ENCODE data around the gene CAMTA1.

Gene CAMTA1

DNA sequence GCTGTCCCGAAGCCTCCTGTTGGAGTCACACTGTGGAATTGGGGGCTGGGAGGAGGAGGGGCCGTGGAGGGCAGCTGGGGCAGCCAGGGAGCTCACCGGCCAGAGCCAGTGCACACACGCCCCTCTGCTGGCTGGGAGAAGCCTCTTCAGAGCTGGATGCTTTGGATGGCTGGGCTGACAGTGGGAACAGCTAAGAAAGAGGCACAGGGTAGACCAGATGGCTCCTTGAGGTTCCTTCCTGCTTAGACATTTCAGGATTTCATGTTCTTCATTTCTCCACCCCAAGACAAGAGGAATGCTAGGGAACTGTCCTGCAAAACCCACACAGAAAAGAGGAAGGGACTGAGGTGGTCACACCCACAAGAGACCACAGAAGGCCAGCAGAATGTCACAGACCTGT lies 731.1 kb downstream of the CAMTA1 start:
- DNase-seq: no peak

DNA sequence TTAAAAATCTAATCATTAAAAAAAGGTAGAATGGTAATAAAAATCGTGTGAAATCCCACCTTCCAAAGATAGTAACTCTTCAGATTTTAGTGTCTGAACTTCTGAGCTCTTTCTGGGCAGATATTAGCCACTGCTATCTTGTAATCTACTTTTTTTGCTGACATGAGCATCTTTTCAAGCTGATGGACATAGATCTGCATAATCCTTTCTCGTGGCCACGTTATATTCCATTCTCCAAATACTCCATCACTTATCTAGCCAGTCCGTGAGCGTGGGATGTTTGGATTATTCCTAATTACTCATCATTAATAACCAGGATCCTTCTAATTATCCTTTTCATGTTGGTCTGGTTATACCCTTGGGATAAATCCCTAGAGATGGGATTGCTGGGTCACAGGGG lies 731.7 kb downstream of the CAMTA1 start:
- DNase-seq: no peak

DNA sequence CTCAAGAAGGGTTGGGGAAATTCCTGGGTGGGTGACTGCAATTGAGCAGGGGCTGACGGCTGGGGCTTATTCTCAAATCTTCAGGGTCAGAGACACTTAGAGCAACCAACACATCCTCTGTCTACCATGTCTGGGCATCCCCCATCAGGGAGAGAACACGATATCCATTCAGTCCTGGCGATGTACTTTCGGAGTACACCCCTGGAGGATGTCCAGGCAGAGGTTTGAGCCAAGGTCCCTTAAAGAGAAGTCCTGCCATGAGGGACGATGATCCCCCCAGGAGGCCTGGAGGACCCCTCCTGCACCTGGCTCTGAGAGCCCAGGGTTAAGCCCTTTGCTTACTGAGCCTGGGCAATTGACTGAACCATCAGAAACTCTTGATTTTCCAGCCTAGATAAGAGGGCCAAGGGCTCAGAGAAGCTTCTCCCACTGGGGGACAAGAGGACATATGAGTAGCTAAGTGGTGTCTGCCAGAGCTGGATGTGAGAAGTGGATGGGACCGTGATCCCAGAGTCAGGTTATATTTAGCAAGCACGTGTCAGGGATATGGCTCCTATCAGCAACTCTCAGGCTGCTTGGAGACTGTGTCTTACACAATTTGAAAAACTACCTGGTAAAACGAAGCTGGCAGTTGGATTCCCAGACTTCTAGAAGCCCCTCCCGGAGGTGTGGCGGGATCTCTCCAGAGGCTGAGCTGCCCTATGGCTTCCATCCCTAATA lies 732.5 kb downstream of the CAMTA1 start:
- no peak for DNase-seq

DNA sequence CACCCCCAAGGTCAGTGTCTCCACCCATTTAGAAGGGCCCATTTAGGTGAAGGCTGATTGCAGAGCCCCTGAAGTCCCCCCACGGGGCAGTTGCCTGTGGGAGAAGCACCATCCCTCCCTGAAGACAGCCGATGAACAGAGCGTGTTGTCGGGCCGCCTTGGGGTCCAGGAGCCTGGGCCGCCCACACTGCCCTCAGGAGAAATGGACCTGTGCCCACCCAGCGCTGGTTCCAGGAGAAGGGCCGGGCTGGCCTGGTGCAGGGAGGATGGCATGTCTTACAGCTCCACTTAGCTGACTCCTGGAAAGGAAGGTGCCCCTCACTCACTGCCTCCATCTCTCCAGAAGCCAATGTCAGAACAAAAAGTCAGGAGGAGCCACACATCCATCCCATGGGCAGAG lies 733.2 kb downstream of the CAMTA1 start:
- no peak for DNase-seq

DNA sequence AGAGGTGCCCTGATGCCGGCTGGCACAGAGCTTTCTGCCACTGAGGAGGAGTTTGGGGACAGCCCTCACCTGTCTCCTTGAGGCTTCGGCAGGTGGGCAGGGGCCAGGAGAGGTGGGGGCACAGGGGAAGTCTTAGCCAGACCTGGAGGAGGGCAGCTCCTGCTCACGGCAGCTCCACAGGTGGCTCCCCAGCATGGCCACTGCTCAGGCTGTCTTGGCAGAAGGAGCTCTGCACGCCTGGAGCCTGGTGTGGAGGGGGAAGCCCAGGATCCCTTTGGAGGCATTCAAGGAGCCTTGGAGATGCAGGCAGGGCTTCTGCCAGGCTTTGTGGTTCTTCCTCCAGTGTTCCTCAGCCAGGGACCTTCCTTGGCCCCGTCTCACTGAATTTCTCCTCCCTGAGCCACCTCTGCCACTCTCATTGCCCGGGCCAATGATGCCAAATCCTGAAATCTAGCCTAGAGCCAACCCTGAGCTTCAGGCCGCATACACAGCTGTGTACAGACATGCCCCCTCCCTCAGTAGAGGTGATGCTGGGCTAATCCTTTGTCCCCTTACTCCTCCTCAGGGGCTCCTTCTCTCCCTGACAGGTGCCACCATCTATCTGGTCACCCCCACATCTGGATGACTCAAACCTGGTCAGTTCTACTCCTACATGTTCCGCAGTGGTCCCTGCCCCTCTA lies 734.1 kb downstream of the CAMTA1 start:
- no peak for DNase-seq

DNA sequence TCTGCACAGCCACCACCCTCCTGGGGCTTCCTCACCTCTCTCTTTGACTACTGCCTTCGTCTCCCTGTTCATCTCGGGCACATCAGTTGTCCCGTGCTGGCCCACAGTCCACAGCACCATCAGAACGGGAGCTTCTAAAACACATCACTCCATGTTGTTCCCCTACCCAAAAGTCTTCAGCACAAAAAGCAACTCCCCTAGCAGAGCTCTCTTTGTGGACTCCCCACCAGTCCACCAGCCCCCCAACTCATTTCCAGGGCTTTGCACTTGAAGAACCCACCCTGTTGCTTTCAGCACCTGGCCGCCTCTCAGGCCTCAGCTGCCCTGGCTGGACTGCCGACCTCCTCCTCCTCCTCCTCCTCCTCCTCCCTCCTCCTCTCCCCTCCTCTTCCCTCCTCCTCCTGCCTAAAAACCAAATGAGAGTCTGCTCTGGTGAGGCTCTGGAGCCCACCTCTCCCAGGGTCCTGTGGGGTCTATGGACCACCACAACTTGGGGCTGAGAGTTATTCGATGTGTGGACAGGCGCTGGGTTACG lies 734.7 kb downstream of the CAMTA1 start:
- no peak for DNase-seq

DNA sequence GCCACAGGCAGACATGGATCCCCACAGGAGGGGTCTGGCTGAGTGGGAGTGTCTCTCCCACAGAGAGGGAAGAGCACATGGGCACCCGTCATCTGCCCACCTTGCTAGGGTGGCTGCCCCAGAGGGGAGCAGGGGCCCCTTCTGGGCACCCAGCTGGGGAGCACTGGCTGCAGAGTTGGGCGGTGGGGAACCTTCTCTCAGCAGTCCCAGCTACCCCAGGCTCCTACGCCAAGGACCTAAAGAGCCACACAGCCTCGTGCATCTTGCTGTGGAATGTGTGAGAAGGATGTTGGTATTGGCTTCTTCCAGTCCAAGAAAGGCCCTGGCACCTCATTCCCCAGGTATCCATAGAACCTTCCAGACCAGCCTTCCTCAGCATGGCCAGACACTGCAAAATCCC lies 735.2 kb downstream of the CAMTA1 start:
- DNase-seq: no peak

DNA sequence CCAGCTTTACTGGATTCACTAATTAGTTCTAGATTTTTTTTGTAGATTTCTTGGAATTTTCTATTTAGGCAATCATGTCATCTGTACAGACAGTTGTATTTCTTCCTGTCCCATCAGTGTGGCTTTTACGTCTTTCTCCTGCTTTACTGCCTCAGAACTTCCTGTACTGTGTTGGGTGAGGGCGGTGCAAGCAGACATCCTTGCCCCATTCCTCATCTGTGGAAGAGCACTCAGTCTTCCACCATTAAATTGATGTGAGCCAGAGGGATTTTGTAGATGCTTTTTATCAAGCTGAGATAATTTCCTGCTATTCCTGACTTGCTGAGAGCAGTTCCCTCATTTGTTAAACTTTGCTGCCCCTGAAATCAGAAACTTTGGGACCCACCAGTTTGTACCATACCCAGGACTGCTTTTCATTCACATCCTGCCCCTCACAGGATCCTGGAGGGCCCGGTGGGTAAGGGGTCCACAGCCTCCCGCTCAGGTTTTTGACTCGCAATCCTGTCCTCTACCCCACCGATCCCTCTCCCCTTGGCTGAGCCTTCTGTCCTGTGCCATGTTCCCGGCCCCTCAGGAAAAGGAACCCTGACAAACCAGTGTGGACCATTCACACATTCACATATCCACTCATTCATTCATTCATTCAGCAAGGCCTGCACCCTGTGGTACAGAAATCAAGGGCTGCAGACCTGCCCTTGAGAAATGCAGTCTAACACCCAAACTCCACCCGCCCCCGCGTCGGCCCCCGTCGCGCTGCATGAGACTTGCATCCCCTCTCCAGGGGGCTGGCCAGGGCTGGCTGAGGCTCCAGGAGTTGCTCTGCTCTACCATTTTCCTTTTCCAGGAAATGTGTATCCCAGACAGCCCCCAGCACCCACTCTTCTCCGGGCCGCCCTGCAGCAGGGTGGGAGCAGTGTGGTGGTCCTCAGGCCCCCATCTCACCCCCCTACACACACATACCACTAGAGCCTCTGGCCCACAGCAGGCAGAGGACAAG lies 739.4 kb downstream of the CAMTA1 start:
- no peak for DNase-seq

DNA sequence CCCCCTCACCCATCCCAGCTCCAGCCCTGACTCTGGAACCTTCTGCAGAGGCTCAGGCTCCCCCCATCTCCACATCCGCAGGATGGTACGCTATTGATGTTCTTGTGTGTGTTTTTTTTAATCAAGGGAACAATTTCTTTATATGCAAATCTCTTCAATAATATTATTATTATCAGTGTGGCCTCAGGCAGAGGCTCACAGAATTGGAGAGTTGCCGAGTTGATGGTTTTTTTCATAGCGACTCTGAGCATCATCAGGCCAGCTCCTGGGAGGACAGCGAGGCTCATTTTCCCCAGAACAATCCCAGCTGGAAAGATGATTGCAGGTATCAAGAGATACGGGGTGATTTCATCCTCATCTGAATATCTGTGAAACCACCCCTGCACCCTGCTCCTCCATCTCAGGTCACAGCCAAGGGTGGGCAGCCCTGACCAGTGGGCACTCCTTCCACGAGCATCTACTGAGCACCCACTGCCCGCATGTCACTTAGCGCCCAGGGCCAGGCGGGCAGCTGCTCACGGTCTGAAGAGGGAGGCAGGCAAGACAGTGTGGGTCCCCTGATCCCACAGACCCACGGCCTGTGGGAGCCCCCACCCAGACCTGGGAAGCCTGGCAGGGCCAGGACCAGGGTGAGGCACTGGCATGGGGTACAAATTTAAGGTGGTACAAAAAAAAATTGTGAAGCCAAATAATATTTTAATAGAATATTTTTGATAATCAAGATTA lies 740.2 kb downstream of the CAMTA1 start:
- no peak for DNase-seq

DNA sequence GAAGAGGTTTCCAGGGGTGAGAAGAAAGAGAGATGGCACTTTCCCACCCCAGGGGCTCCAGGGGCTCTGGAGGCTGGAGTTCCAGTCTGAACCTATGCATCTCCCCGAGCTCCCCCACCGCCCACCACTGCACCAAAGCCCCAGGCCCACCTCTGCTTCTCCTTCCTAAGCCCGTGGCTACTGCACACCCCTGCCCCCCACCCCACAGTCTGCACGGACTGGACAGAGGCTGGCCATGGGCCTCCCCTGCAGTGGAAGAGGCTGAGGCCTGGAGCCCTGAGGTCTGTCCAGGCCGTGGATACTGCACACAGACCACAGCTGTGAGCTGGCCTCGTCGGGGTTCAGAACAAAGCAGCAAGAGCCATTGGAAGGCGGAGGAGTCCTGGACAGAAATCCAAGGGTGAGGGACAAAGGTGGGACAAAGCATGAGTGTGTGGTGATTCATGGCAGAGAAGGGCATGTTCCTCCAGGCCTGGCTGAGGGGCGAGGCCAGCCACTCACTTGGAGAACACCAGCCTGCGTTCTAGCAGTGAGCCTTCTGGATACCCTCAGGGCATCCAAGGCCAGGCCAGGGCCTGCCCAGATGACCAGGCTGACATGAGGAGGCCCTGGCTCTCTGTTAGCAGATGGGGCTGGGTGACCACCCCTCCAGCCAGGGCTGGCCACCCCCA lies 741.1 kb downstream of the CAMTA1 start:
- no peak for DNase-seq

DNA sequence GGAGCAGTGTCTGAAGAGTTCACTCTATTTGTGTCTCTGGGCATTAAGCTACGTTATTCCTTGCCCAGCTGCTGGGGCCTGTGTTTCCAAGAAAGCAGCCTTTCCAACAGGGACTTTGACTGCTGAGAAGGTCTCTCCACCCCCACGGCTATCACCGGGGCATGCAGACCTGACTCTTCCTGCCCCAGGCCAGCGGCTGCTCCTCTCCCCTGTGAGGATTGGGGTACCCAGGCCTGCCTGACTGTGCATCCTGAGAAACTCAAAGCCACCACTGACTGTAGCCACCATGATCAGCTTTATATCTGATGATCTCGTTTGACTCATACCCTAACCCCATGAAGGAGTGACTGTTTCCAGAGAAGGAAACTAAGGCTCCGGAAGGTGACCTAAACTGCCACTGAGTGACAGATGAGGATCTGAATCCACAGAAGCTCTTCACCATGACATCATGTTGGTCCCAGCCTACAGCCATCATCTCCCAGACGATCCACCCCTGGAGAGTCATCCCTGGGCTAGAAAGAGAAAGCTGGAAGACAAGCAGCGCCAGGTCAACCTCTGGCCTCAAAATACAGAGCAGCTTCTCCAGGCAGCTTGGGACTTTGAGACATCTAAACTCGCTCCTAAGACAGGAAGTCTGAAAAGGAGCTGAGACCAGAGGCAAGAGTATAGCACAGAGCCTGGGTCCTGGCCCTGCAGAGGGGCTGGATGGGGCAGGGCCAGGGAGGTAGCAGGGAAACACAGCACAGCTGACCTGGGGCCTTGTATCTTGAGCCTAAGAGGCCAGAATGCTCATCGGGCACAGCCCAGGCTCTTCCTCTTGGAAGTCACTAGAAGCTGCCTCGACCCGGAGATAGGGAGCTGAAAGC lies 741.8 kb downstream of the CAMTA1 start:
- DNase-seq: no peak

DNA sequence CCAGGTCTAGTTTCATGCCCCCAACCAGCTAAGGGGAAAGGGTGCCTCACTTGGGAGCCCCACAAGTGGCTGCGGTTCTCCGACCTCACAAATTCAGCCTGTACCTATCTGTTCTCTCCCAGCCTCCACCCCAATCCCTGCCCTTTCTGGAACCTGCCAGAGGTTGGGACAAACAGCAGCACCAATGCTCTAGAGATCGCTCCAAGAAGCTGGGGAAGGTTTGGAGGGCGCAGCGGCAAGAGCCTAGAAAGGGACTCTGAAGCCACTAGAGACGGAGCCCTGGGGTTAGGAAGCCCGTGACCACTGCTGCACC lies 742.4 kb downstream of the CAMTA1 start:
- DNase-seq: no peak

DNA sequence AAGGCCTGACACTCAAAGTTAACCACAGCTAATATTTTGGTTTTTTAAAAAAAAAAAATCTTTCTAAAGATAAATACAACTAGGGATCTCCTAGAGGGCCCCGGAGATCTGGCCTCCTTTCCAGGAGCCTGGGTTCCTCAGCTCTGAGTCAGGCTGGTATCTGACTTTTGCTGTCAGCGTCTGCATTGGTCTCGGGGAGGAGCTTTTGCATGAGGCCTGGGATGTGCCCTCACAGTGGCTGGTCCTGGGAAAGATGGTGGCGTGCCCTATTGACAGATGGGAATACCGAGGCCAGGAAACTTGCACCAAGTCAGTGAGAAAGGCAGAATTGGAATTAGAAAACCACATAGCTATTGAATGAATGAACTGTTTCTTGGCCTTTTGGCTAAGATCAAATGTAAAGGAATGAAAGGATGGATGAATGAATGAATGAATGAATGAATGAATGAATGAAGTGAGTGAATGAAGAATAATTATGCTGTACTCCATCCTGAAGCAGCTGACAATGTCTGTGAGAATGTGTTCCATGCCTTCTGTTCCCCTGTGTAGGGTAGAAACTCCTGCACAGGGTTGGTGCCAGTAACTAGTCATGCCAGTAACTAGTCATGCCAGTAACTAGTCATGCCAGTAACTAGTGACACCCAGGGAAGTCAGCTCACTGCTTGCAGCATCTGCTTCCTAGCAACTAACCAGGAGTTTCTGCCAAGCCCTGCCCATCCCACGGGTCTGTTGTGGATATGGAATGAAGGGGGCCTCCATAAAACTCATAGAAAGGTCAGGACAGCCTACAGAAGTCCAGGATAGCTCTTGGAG lies 743.3 kb downstream of the CAMTA1 start:
- no peak for DNase-seq

DNA sequence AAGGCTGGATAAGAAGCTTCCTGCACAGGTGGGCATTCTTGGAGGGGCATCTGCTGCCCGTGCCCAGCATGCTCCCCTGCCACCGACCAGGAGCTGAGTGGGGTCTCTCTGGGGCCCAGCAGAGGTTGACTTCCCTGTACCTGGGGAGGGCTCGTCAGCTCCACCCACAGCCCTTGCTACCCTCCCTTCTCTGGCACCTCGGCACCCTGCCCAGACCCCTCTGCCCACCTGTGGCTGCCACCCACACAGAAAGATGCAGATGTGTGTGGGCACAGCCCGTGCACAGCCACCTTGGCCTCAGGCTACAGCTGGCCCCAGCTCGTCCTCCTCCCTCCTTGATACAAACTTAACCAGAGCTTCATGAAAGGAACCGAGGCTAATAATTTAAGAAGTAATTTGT lies 744.7 kb downstream of the CAMTA1 start:
- DNase-seq: no peak

DNA sequence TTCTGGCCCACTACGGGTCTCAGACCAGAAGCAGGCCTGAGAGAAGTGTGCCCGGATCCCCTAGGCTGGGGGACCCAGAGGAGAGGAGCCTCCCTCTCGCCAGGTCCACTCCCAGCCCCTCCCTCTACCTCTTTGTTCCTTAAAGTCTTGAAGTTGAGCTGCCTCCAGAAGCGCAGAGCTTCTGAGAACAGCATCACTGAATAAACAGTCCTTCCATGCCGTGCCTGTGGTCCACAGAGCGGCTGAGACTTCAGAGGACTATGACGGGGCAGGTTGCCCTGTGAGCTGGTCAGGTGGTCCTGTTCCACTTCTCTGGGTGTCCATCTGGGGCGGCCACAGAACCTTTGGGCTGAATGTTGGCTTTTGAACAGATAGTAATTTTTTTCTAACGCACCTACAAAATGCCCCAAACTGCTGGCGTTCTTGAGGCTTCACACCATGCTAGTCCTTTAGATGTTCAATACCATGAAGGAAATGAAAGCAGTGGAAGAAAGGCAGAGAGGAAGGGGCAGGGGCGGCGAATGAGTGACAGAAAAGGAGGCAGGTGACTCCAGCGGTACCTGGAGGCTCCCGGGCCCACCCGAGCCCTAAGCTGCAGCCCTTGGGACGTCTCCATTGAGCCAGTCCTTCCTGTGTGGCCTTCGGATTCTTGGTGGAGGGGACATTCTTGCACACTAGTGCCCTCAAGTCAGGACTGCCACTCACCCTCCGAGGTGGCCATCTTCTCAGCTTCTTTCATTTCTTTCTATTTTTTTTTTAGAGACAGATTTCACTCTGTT lies 746.5 kb downstream of the CAMTA1 start:
- no peak for DNase-seq

DNA sequence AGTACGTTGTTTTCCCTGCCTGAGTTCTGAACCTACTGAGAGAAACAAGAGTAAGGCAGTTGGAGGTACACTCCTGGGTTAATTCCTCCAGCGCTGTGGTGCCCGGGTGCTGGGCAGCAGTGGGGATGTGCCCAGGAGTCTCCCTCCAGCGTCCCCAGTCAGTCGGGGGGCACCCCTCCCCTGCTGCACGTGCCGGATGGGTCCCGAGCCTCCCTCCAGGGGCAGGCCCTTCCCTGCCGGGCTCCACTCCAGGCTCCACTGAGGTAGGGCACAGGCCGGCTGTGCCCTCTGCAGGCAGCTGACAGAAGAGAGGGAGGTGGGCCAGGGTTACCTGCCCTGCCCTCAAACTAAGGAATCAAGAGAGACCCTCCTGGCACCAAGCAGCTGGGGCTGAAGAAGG lies 747.8 kb downstream of the CAMTA1 start:
- no peak for DNase-seq

DNA sequence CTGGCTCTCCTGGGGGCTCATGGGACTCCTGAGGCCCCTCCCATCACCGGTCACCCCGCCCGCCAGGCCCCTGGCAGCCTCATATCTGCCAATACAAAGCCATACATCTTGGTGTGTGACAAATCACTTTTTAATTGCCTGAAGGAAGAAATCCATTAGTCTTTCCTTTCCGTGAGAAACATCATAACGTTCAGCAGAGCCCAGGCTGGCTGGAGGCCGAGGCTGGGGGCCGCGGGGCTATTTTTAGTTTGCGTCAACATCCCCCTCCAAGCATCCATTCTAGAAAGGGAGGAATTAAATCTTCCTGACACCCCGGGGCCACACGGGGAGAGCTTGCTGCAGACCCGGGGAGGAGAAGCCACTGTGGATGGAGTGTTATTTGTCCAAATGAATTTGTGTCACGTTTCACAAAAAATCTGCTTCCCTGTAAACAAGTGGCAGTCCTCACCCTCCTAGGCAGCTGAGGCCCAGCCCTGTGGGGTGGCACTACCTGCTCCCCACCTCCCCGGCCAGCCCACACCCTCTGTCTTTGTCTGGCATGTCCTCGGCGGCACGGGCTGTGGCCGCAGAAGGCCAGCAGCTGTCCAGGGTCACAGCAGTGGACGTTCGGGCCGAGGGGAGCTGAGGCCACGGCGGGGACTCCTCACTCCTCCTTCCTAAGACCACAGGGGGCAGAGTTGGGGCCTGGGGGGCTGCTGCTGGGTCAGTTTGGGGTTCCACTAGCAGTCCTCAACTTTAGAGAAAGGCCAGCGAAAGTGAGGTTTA lies 749.0 kb downstream of the CAMTA1 start:
- DNase-seq: no peak

DNA sequence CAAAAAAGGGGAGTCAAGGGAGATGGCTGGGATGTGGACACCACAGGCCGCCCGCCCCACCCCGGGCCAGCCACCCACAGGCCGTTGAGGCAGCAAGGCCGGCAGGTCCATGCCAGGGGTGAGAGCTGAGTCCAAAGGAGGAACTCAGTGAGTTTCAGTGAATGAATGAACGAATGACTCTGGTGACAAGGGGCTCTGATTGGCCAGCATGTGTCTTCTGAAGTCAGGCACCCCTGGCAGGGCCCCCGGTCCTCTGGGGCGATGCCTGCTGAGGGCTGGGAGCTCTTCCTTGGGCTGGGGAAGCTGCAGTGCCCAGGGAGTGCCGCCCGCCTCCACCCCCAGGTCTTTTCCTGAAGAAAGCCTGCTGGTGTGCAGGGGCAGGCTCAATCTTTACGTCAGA lies 749.8 kb downstream of the CAMTA1 start:
- DNase-seq: no peak
